Progenitor cell of endocrine pancreas (in vitro differentiated cells): ENCODE data around the gene CLEC20A. TPM values are rescaled to one million over a fixed set of nuclear protein-coding genes. Genes with fewer than 3 reads are reported as not detected.

Source experiments
- DNase-seq: peaks from one replicate; pipeline ENCODE4 v3.0.0; 2021; ENCODE audit warnings: low spot score; ENCODE audit not compliant: unreplicated experiment
- H3K27ac Mint-ChIP-seq: 2 replicates; pipeline ENCODE4 v1.8.0; 2021; ENCODE audit warnings: mild to moderate bottlenecking, moderate library complexity, mixed read lengths
- H3K27me3 Mint-ChIP-seq: 2 replicates; pipeline ENCODE4 v1.8.0; 2021; ENCODE audit warnings: mixed read lengths
- H3K36me3 Mint-ChIP-seq: 2 replicates; pipeline ENCODE4 v1.8.0; 2022; ENCODE audit warnings: mixed read lengths; ENCODE audit not compliant: insufficient read depth
- H3K4me1 Mint-ChIP-seq: 2 replicates; pipeline ENCODE4 v1.8.0; 2021; ENCODE audit warnings: low read depth, mixed read lengths
- H3K4me3 Mint-ChIP-seq: 2 replicates; pipeline ENCODE4 v1.8.0; 2021; ENCODE audit warnings: low read depth, mild to moderate bottlenecking, moderate library complexity, mixed read lengths
- H3K9me3 Mint-ChIP-seq: 2 replicates; pipeline ENCODE4 v1.8.0; 2021; ENCODE audit warnings: low read depth, mixed read lengths
- total RNA-seq: library from RNA; stranded (reverse); gene quantifications from 2 replicates; pipeline ENCODE4 v1.2.1, GENCODE V29; 2021
- TF ChIP-seq, protein P1 (sequence below): fragments of 200-600 bp; sonication (generic); IDR thresholded peaks from one replicate; pipeline ENCODE4 v1.5.0; 2021; ENCODE audit warnings: antibody characterized with exemption, mild to moderate bottlenecking; ENCODE audit not compliant: unreplicated experiment

CLEC20A gene
- total RNA-seq, 1 donor from 2014 or later: not detected

DNA sequence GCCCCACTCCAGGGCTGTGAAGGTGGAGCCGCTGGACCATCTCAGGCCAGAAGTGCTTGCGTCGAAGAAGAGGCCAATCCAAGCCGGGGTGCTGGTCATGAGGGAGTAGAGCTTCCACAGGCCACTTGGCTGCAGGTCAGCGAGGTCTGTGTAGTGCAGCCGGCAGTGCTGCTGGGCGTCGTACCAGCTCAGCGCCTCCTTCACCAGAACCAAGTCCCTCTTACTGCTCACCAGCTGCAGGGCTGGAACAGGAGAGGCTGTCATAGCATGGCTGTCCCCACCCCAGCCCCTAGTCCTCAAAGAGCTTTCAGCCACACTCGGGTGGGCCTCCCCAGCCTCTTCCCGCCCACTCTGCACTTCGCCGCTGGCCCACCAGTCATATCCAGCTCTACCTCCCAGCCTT, 2.2 kb downstream of the CLEC20A start:
- Mint-ChIP-seq H3K36me3 (no peaks in the 10 kb centered on the region), H3K27me3 (peaks cover 7% of the 10 kb centered on the region), H3K4me3 (no peak overlapping the region), H3K4me1 (no peaks in the 10 kb centered on the region), H3K27ac (no peak overlapping the region), H3K9me3 (no peaks in the 10 kb centered on the region)
- DNase-seq: no peak
- TF ChIP-seq, protein P1, sequence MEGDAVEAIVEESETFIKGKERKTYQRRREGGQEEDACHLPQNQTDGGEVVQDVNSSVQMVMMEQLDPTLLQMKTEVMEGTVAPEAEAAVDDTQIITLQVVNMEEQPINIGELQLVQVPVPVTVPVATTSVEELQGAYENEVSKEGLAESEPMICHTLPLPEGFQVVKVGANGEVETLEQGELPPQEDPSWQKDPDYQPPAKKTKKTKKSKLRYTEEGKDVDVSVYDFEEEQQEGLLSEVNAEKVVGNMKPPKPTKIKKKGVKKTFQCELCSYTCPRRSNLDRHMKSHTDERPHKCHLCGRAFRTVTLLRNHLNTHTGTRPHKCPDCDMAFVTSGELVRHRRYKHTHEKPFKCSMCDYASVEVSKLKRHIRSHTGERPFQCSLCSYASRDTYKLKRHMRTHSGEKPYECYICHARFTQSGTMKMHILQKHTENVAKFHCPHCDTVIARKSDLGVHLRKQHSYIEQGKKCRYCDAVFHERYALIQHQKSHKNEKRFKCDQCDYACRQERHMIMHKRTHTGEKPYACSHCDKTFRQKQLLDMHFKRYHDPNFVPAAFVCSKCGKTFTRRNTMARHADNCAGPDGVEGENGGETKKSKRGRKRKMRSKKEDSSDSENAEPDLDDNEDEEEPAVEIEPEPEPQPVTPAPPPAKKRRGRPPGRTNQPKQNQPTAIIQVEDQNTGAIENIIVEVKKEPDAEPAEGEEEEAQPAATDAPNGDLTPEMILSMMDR: no peak

DNA sequence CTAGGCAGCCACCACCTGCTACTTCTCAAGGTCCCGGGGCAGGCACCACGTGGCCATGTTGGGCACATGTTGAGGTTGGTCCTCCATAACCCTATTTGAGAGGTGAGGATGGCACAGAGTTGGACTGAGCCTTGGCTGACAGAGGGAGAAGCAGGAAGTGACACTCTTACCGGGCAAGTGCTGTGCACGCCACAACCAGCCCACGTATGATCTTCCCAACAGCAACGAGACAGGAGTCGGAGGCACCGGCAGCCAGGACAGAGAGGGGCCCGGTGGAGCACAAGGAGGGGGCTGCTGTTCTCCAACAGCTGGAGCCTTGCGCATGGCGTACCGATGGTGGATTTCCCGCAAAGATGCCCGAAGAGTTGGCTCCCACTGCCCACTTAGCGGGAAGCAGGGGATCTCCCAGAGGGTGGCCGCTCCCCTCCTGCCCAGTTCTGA, 3.4 kb downstream of the CLEC20A start:
- Mint-ChIP-seq H3K36me3 (no peaks in the 10 kb centered on the region), H3K27me3 (peaks cover 7% of the 10 kb centered on the region), H3K27ac (no peak overlapping the region), H3K4me3 (no peak overlapping the region), H3K9me3 (no peaks in the 10 kb centered on the region), H3K4me1 (no peaks in the 10 kb centered on the region)
- TF ChIP-seq, protein P1: no peak
- DNase-seq: no peak

GRCh38 chr1:178492341-178492740, 4.4 kb downstream of the CLEC20A start:
- no peaks in the 10 kb centered on the region for H3K36me3 Mint-ChIP-seq
- peaks cover 4% of the 10 kb centered on the region for H3K27me3 Mint-ChIP-seq
- no peak overlapping the region for H3K27ac Mint-ChIP-seq
- TF ChIP-seq, protein P1: no peak
- H3K4me1 Mint-ChIP-seq: no peaks in the 10 kb centered on the region
- no peaks in the 10 kb centered on the region for H3K9me3 Mint-ChIP-seq
- no peak for DNase-seq
- no peak overlapping the region for H3K4me3 Mint-ChIP-seq

GRCh38 chr1:178491721-178492120, 5.0 kb downstream of the CLEC20A start:
- TF ChIP-seq, protein P1: no peak
- Mint-ChIP-seq H3K9me3 (no peaks in the 10 kb centered on the region), H3K4me1 (no peaks in the 10 kb centered on the region), H3K36me3 (no peaks in the 10 kb centered on the region), H3K27ac (no peak overlapping the region), H3K4me3 (no peak overlapping the region), H3K27me3 (peaks cover 2% of the 10 kb centered on the region)
- no peak for DNase-seq

- no peak overlapping the region for H3K4me3 Mint-ChIP-seq
- no peak overlapping the region for H3K27ac Mint-ChIP-seq
- H3K4me1 Mint-ChIP-seq: no peaks in the 10 kb centered on the region
- peaks cover 2% of the 10 kb centered on the region for H3K27me3 Mint-ChIP-seq
- no peak for DNase-seq
- TF ChIP-seq, protein P1: no peak
- H3K36me3 Mint-ChIP-seq: no peaks in the 10 kb centered on the region
- no peaks in the 10 kb centered on the region for H3K9me3 Mint-ChIP-seq
Measured at GRCh38 chr1:178490967-178491366, 5.8 kb downstream of the CLEC20A start.
